ENCODE results near the gene MEAF6.

DNA sequence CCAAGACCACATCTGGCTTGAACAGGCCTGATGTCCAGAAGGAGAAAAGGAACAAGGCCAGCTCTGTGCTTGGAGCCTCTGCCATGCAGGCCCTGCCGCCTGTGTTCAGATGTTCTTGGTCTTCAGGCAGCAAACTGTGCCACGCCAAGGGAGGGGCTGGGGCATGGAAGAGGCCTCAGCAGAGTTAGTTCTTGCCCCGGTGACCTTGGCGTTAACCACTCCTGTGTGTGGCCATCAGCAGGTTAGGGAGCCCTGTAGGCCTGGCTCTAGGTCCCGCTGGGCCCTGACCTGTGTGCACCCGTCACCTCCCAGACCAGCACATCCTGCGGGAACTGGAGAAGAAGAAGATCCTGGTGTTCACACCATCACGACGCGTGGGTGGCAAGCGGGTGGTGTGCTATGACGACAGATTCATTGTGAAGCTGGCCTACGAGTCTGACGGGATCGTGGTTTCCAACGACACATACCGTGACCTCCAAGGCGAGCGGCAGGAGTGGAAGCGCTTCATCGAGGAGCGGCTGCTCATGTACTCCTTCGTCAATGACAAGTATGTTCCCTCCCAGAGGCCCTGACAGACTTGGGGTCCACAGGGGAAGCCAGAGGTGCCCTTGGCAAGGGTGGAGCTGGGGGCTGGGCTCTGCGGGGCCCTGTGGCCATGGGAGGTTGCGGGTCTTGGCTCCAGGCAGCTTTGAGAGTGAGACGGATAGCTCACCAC, 33.1 kb downstream of the MEAF6 start:
- no peak for TF ChIP-seq CTCF (IDR thresholded peaks at IDR 0.05; ENCODE audit: extremely low read depth in 1 of 2, insufficient read depth in 1 of 2, low read depth in 1 of 2, low read length in 2 of 2)
- no peak for TF ChIP-seq POLR2A (IDR thresholded peaks at IDR 0.05; ENCODE audit: low read depth, low read length)

All from endothelial cell of umbilical vein (primary cell).